ENCODE results near the gene THOC7. TPM values are rescaled to one million over a fixed set of nuclear protein-coding genes. Genes with fewer than 3 reads are reported as not detected.

THOC7 gene
- total RNA-seq, 4 donors from 2014 or later = 32.2 to 77.4 (median 47.9) TPM

DNA sequence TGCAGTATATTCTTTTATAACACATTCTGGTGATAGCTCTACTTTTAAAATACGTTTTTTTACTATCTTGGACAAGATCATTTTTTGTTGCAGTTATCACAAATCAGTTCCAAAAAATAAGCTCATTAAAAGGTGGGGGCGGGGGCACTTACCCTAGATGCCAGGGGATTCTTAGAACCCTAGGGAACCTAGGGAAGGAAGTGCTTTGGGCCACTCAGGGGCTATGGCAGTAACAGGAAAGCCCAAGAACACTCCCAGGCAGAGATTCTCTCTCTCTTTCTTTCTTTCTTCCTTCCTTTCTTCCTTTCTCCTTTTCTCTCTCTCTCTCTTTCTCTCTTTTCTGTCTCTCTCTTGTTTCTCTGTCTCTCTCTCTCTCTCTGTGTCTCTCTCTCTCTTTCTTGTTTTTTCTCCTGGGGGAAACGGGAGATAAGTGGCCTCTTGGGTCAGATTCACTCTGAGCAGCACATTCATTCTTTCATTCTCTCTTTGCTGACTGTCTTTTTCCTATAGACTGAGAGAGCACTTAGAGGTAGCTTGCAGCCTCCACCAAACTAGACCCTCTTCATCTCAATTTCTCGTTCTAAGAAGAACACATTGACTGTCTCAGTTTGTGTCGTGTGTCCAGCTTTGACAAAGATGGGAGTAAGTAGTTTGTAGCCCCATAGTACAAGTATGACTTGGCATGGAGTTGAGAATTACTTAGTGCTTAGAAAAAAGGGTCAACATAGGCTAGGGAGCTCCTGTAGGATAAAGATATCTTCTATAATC, 32.0 kb upstream of the THOC7 start:
- no peak for DNase-seq (ENCODE audit: low spot score in 2 of 2)
- H3K27ac ChIP-seq = no peak overlapping the region
- TF ChIP-seq POLR2A (IDR thresholded peaks at IDR 0.05) (no peak), EP300 (IDR thresholded peaks at IDR 0.05) (no peak), CTCF (IDR thresholded peaks at IDR 0.05) (no peak)
- H3K36me3 ChIP-seq = peaks cover 0 to 27% (median 0%) of the 10 kb centered on the region in 3 donors
- 54 to 57% methylated on average over 5 of the region's 5 CpGs for WGBS, 2 donors
- no peaks in the 10 kb centered on the region for H3K9me3 ChIP-seq
- peaks cover 0 to 29% (median 8%) of the 10 kb centered on the region in 4 donors for H3K4me1 ChIP-seq
- H3K4me3 ChIP-seq = no peak overlapping the region
- H3K27me3 ChIP-seq = no peaks in the 10 kb centered on the region

GRCh38 chr3:63892773-63893352, 29.3 kb upstream of the THOC7 start:
- Histone ChIP-seq H3K4me3 (no peak overlapping the region), H3K27me3 (no peaks in the 10 kb centered on the region), H3K36me3 (peaks cover 0 to 6% (median 0%) of the 10 kb centered on the region in 3 donors), H3K9me3 (no peaks in the 10 kb centered on the region), H3K27ac (no peak overlapping the region), H3K4me1 (peaks cover 0 to 29% (median 8%) of the 10 kb centered on the region in 4 donors)
- no peak for DNase-seq (ENCODE audit: low spot score in 2 of 2)
- WGBS, 2 donors = 97 to 100% methylated on average over 1 of the region's 1 CpG
- TF ChIP-seq CTCF (IDR thresholded peaks at IDR 0.05) = no peak

GRCh38 chr3:63891518-63891917, 27.9 kb upstream of the THOC7 start:
- H3K27me3 ChIP-seq = no peaks in the 10 kb centered on the region
- WGBS, 2 donors = 94 to 96% methylated on average over 5 of the region's 5 CpGs
- peaks cover 0 to 30% (median 7%) of the 10 kb centered on the region in 4 donors for H3K4me1 ChIP-seq
- no peak overlapping the region for H3K27ac ChIP-seq
- H3K4me3 ChIP-seq = no peak overlapping the region
- DNase-seq (ENCODE audit: low spot score in 2 of 2) = no peak
- no peaks in the 10 kb centered on the region for H3K9me3 ChIP-seq
- peaks cover 0 to 6% (median 0%) of the 10 kb centered on the region in 3 donors for H3K36me3 ChIP-seq
- no peak for TF ChIP-seq EP300 (IDR thresholded peaks at IDR 0.05)
- TF ChIP-seq POLR2A (IDR thresholded peaks at IDR 0.05) = no peak
- no peak for TF ChIP-seq CTCF (IDR thresholded peaks at IDR 0.05)

- Histone ChIP-seq H3K4me3 (no peak overlapping the region), H3K4me1 (peaks cover 0 to 22% (median 0%) of the 10 kb centered on the region in 4 donors), H3K9me3 (no peaks in the 10 kb centered on the region), H3K36me3 (peaks cover 0 to 6% (median 0%) of the 10 kb centered on the region in 3 donors), H3K27me3 (no peaks in the 10 kb centered on the region), H3K27ac (no peak overlapping the region)
- no peak for DNase-seq (ENCODE audit: low spot score in 2 of 2)
- 45 to 58% methylated on average over 3 of the region's 3 CpGs for WGBS, 2 donors
- TF ChIP-seq EP300 (IDR thresholded peaks at IDR 0.05) (no peak), CTCF (IDR thresholded peaks at IDR 0.05) (no peak), POLR2A (IDR thresholded peaks at IDR 0.05) (no peak)
Measured at GRCh38 chr3:63886858-63887257, 23.3 kb upstream of the THOC7 start.

DNA sequence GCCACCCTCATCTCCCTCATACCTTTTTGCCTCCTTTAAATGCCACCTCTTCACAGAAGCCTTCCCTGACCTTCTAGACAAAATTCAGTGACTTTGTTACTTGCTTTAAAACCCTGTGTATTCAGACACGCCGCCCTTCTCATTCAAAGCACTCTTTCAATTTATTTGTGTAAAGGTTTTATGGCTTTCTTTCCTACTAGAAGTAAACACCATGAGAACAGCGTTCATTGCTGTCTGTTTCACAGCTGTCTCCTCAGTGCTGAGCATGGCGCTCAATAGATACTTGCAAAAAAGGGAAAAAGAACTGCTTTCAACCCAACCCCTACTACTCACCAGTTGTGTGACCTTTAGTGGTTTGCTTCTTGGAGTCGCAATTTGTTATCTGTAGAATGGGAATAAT, 17.0 kb upstream of the THOC7 start:
- WGBS, 2 donors = 80 to 91% methylated on average over 5 of the region's 5 CpGs
- H3K4me1 ChIP-seq = peaks cover 0 to 38% (median 4%) of the 10 kb centered on the region in 4 donors
- DNase-seq (ENCODE audit: low spot score in 2 of 2) = no peak
- no peak overlapping the region for H3K27ac ChIP-seq
- H3K4me3 ChIP-seq = no peak overlapping the region
- H3K36me3 ChIP-seq = no peaks in the 10 kb centered on the region
- H3K9me3 ChIP-seq = no peaks in the 10 kb centered on the region
- no peaks in the 10 kb centered on the region for H3K27me3 ChIP-seq
- no peak for TF ChIP-seq EP300 (IDR thresholded peaks at IDR 0.05)
- TF ChIP-seq CTCF (IDR thresholded peaks at IDR 0.05) = no peak
- no peak for TF ChIP-seq POLR2A (IDR thresholded peaks at IDR 0.05)
